Measurements from ENCODE around the gene CDH2. TPM values are rescaled to one million over a fixed set of nuclear protein-coding genes. Genes with fewer than 3 reads are reported as not detected.

The CDH2 gene
- total and polyA plus RNA-seq, 4 donors: 14.2 to 49.5 (median 26.4) TPM

DNA sequence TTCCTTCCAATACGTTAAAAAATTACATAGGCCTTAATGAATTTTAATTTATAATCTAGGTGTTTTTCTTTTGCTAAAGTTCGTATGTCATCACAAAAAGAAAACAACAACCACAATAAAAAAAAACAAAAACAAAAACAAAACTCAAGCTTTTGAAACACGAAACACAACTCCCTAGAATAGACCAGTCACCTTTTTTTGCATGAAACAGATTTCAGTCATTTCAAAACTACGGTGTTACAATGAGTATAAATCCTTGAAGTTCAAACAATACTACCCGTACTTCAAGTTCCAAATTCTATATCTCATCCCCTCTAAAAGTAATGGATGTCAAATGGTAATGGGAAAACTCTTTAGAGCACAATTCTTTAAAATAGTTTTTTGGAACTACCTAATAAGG is 142.4 kb downstream of the CDH2 start:
- Histone ChIP-seq H3K4me3 (ENCODE audit: low read depth in 1 of 3, low read length in 3 of 3) (no peak overlapping the region), H3K36me3 (ENCODE audit: control insufficient read depth in 4 of 4, insufficient read depth in 3 of 4, low read depth in 1 of 4, low read length in 3 of 4) (no peaks in the 10 kb centered on the region), H3K4me1 (ENCODE audit: control insufficient read depth in 4 of 4, insufficient read depth in 4 of 4, low read length in 3 of 4) (peaks cover 0 to 20% (median 4%) of the 10 kb centered on the region in 4 donors), H3K9me3 (ENCODE audit: control insufficient read depth in 4 of 4, low read length in 3 of 4) (no peaks in the 10 kb centered on the region), H3K9ac (ENCODE audit: low read depth in 1 of 2, low read length in 2 of 2) (no peak overlapping the region), H3K27me3 (ENCODE audit: control insufficient read depth in 4 of 4, insufficient read depth in 4 of 4, low read length in 3 of 4) (no peaks in the 10 kb centered on the region), H3K27ac (ENCODE audit: low read depth in 1 of 2, low read length in 2 of 2) (no peak overlapping the region)
- DNase-seq (ENCODE audit: low spot score): no peak
- 90% methylated on average over 5 of the region's 5 CpGs for WGBS
- TF ChIP-seq NR2F2 (IDR thresholded peaks at IDR 0.05) (no peak), FOXA2 (IDR thresholded peaks at IDR 0.05) (no peak), HNF4G (IDR thresholded peaks at IDR 0.05) (no peak), FOXA1 (IDR thresholded peaks at IDR 0.05) (no peak), SP1 (IDR thresholded peaks at IDR 0.05) (no peak), HNF4A (conservative IDR thresholded peaks at IDR 0.05) (no peak), EGR1 (IDR thresholded peaks at IDR 0.05; ENCODE audit: low read depth in 2 of 2) (no peak), YY1 (IDR thresholded peaks at IDR 0.05) (no peak), JUND (IDR thresholded peaks at IDR 0.05) (no peak)
- TF ChIP-seq, protein P1, sequence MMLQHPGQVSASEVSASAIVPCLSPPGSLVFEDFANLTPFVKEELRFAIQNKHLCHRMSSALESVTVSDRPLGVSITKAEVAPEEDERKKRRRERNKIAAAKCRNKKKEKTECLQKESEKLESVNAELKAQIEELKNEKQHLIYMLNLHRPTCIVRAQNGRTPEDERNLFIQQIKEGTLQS (IDR thresholded peaks at IDR 0.05): no peak

DNA sequence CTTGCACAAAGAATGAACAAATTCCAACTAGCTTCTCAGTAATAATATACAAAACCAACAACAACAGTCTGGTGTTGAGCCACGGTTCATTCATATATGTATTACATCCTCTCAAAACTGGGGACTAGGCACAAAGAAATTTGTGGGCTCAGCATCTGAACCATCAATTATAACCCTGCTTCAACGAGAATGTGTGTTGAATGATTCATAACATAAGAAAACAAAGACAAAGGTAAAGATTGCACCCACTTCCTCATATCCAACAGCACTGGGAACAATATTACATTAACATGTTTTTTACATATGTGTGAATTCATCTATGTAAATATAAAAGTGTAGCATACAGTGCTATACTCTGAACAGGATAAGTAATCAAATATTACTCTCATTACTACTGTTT is 144.8 kb downstream of the CDH2 start:
- 78% methylated on average over 2 of the region's 2 CpGs for WGBS
- H3K27me3 ChIP-seq (ENCODE audit: control insufficient read depth in 4 of 4, insufficient read depth in 4 of 4, low read length in 3 of 4): no peaks in the 10 kb centered on the region
- H3K4me3 ChIP-seq (ENCODE audit: low read depth in 1 of 3, low read length in 3 of 3): no peak overlapping the region

GRCh38 chr18:28030458-28030857 is 146.5 kb downstream of the CDH2 start:
- no peaks in the 10 kb centered on the region for H3K36me3 ChIP-seq (ENCODE audit: control insufficient read depth in 4 of 4, insufficient read depth in 3 of 4, low read depth in 1 of 4, low read length in 3 of 4)
- no peaks in the 10 kb centered on the region for H3K27me3 ChIP-seq (ENCODE audit: control insufficient read depth in 4 of 4, insufficient read depth in 4 of 4, low read length in 3 of 4)
- H3K4me1 ChIP-seq (ENCODE audit: control insufficient read depth in 4 of 4, insufficient read depth in 4 of 4, low read length in 3 of 4): no peaks in the 10 kb centered on the region
- no peak overlapping the region for H3K9ac ChIP-seq (ENCODE audit: low read depth in 1 of 2, low read length in 2 of 2)
- DNase-seq (ENCODE audit: low spot score): no peak
- H3K27ac ChIP-seq (ENCODE audit: low read depth in 1 of 2, low read length in 2 of 2): no peak overlapping the region
- TF ChIP-seq HNF4A (conservative IDR thresholded peaks at IDR 0.05) (no peak), FOXA1 (IDR thresholded peaks at IDR 0.05) (no peak), EGR1 (IDR thresholded peaks at IDR 0.05; ENCODE audit: low read depth in 2 of 2) (no peak), TAF1 (conservative IDR thresholded peaks at IDR 0.05) (no peak), GABPA (IDR thresholded peaks at IDR 0.05 in 1 of 2, conservative IDR thresholded peaks at IDR 0.05 in 1 of 2) (no peak), NR2F2 (IDR thresholded peaks at IDR 0.05) (no peak), MAX (IDR thresholded peaks at IDR 0.05) (no peak), YY1 (IDR thresholded peaks at IDR 0.05) (no peak), HNF4G (IDR thresholded peaks at IDR 0.05) (no peak), RXRA (IDR thresholded peaks at IDR 0.05) (no peak), SP1 (IDR thresholded peaks at IDR 0.05) (no peak), RAD21 (IDR thresholded peaks at IDR 0.05) (no peak)
- TF ChIP-seq, protein P2, sequence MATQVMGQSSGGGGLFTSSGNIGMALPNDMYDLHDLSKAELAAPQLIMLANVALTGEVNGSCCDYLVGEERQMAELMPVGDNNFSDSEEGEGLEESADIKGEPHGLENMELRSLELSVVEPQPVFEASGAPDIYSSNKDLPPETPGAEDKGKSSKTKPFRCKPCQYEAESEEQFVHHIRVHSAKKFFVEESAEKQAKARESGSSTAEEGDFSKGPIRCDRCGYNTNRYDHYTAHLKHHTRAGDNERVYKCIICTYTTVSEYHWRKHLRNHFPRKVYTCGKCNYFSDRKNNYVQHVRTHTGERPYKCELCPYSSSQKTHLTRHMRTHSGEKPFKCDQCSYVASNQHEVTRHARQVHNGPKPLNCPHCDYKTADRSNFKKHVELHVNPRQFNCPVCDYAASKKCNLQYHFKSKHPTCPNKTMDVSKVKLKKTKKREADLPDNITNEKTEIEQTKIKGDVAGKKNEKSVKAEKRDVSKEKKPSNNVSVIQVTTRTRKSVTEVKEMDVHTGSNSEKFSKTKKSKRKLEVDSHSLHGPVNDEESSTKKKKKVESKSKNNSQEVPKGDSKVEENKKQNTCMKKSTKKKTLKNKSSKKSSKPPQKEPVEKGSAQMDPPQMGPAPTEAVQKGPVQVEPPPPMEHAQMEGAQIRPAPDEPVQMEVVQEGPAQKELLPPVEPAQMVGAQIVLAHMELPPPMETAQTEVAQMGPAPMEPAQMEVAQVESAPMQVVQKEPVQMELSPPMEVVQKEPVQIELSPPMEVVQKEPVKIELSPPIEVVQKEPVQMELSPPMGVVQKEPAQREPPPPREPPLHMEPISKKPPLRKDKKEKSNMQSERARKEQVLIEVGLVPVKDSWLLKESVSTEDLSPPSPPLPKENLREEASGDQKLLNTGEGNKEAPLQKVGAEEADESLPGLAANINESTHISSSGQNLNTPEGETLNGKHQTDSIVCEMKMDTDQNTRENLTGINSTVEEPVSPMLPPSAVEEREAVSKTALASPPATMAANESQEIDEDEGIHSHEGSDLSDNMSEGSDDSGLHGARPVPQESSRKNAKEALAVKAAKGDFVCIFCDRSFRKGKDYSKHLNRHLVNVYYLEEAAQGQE (IDR thresholded peaks at IDR 0.05): no peak
- TF ChIP-seq, protein P3, sequence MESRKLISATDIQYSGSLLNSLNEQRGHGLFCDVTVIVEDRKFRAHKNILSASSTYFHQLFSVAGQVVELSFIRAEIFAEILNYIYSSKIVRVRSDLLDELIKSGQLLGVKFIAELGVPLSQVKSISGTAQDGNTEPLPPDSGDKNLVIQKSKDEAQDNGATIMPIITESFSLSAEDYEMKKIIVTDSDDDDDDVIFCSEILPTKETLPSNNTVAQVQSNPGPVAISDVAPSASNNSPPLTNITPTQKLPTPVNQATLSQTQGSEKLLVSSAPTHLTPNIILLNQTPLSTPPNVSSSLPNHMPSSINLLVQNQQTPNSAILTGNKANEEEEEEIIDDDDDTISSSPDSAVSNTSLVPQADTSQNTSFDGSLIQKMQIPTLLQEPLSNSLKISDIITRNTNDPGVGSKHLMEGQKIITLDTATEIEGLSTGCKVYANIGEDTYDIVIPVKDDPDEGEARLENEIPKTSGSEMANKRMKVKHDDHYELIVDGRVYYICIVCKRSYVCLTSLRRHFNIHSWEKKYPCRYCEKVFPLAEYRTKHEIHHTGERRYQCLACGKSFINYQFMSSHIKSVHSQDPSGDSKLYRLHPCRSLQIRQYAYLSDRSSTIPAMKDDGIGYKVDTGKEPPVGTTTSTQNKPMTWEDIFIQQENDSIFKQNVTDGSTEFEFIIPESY (IDR thresholded peaks at IDR 0.05): no peak
- 94% methylated on average over 1 of the region's 1 CpG for WGBS
- no peaks in the 10 kb centered on the region for H3K9me3 ChIP-seq (ENCODE audit: control insufficient read depth in 4 of 4, low read length in 3 of 4)
- H3K4me3 ChIP-seq (ENCODE audit: low read depth in 1 of 3, low read length in 3 of 3): no peak overlapping the region

More for the DNA sequence above, 144.8 kb downstream of the CDH2 start:
- peaks cover 0 to 8% (median 4%) of the 10 kb centered on the region in 4 donors for H3K4me1 ChIP-seq (ENCODE audit: control insufficient read depth in 4 of 4, insufficient read depth in 4 of 4, low read length in 3 of 4)
- no peaks in the 10 kb centered on the region for H3K9me3 ChIP-seq (ENCODE audit: control insufficient read depth in 4 of 4, low read length in 3 of 4)
- no peak for DNase-seq (ENCODE audit: low spot score)
- H3K9ac ChIP-seq (ENCODE audit: low read depth in 1 of 2, low read length in 2 of 2): no peak overlapping the region
- H3K27ac ChIP-seq (ENCODE audit: low read depth in 1 of 2, low read length in 2 of 2): no peak overlapping the region
- TF ChIP-seq MAX (IDR thresholded peaks at IDR 0.05) (no peak), SP1 (IDR thresholded peaks at IDR 0.05) (no peak), RAD21 (IDR thresholded peaks at IDR 0.05) (no peak), YY1 (IDR thresholded peaks at IDR 0.05) (no peak), HNF4G (IDR thresholded peaks at IDR 0.05) (no peak), FOXA1 (IDR thresholded peaks at IDR 0.05) (no peak)
- H3K36me3 ChIP-seq (ENCODE audit: control insufficient read depth in 4 of 4, insufficient read depth in 3 of 4, low read depth in 1 of 4, low read length in 3 of 4): no peaks in the 10 kb centered on the region
